ENCODE data around the gene GNGT1. TPM values are rescaled to one million over a fixed set of nuclear protein-coding genes. Genes with fewer than 3 reads are reported as not detected.
"Not testable (repeated sequence)": the region's sequence is repeated elsewhere in the genome, so short reads cannot be mapped to it uniquely, and the experiment has no call there.

The GNGT1 gene
- total RNA-seq, 1 donor from 2014 or later, result not detected

DNA sequence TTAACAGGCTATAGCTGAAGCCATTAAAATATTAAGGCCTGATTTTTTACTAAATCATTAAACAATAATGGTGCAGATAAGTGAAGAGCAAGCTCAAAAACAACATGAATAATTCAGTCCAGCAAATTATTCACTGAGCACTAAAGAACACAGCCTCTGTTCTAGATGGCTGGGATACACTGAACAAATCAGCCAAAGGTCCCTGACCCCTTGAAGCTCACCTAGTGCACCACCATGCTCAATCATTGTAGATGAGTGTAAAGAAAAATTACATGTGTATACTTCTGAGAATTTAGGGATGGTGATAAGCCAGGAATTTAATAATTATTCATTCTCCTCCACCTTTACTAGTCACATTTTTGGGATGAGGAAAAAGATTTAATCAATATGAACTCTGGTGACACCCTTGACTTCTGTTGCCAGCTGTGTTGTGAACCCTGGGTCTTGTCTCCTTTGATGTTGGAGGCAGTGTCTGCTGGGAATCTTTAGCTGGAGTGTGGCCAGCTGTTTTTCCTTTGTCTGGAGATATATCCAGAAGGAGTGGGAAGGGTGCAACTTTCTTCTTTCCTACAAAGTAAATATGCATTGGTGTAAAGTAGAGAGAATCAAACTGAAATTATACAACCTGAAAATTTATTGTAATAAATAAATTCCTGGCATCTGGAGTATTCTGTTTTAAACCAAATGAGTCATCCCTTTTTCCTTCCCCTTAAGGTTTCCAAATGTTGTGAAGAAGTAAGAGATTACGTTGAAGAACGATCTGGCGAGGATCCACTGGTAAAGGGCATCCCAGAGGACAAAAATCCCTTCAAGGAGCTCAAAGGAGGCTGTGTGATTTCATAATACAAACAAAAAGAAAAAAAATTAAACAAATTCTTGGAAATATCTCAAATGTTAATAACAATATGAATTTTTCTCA lies 4.0 kb downstream of the GNGT1 start:
- no peak for DNase-seq

- not testable (repeated sequence) for DNase-seq
Observed at GRCh38 chr7:93911242-93911641, 4.9 kb downstream of the GNGT1 start.

DNA sequence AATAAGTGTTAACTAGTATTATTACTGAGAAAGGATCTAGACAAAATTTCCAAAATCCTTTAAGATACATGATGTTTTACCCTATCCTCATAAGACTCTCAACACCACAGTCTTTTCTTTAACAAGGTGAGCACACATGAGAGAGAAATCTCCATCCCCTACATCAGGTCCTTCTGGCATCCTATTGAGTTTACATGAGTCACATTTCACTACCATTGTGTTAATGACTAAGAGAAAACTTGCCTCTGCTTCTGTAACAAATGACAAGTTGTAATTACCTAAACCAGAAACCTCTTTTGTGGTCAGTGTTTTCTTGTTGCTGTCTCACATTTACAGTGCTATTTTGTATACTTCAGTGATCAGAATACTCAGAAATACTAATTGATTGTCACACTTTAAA lies 5.3 kb downstream of the GNGT1 start:
- DNase-seq, result not testable (repeated sequence)

DNA sequence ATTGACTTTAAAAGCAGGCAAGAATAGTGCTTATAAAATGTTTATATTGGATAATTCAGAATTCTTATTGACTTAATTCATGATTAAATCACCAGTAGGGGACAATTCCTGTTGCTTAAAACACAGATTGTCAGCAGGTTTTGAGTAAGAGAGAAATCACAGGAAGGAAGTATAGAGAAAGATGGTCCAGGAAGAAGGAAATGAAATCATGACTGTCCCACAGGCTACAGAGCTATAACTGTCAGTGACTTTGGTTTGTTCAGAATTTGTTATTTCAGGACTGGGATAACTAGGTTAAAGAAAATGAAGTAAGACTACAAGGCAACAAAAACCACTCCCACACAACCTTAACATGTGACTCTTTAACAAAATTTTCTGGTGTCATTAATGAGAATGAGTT lies 6.8 kb downstream of the GNGT1 start:
- no peak for DNase-seq

- DNase-seq, result peak; percentile 31
Observed at GRCh38 chr7:93914581-93915066, 8.3 kb downstream of the GNGT1 start.

- not testable (repeated sequence) for DNase-seq
Observed at GRCh38 chr7:93915206-93915842, 9.0 kb downstream of the GNGT1 start.

DNA sequence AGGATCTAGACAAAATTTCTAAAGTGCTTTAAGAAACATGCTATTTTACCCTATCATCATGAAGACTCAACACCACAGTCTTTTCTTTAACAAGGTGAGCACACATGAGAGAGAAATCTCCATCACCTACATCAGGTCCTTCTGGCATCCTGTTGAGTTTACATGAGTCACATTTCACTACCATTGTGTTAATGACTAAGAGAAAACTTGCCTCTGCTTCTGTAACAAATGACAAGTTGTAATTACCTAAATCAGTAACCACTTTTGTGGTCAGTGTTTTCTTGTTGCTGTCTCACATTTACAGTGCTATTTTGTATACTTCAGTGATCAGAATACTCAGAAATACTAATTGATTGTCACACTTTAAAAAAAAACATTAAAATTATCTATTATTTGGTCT lies 9.5 kb downstream of the GNGT1 start:
- not testable (repeated sequence) for DNase-seq

- DNase-seq, result not testable (repeated sequence)
Observed at GRCh38 chr7:93916315-93916714, 9.9 kb downstream of the GNGT1 start.

GRCh38 chr7:93920496-93921182 lies 14.3 kb downstream of the GNGT1 start:
- peak; percentile 32 for DNase-seq

DNA sequence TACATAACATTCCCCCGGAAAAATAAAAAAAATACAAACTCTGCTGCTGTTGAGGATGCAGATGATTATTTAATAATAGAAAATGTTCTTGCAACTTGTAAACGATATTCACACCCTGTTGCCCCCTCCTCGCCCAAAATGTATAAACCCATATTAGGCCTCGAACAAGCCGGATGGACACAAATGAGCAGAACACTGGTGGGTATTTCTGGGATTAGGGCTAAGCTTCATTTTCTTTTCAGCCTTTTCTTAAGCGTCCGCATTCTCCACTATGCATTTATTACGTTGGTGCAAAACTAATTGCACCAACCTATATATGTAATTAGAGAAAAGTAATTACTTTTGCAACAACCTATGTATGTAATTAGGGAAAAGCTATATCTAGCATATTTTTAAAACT lies 14.8 kb downstream of the GNGT1 start:
- DNase-seq, result peak; percentile 36

DNA sequence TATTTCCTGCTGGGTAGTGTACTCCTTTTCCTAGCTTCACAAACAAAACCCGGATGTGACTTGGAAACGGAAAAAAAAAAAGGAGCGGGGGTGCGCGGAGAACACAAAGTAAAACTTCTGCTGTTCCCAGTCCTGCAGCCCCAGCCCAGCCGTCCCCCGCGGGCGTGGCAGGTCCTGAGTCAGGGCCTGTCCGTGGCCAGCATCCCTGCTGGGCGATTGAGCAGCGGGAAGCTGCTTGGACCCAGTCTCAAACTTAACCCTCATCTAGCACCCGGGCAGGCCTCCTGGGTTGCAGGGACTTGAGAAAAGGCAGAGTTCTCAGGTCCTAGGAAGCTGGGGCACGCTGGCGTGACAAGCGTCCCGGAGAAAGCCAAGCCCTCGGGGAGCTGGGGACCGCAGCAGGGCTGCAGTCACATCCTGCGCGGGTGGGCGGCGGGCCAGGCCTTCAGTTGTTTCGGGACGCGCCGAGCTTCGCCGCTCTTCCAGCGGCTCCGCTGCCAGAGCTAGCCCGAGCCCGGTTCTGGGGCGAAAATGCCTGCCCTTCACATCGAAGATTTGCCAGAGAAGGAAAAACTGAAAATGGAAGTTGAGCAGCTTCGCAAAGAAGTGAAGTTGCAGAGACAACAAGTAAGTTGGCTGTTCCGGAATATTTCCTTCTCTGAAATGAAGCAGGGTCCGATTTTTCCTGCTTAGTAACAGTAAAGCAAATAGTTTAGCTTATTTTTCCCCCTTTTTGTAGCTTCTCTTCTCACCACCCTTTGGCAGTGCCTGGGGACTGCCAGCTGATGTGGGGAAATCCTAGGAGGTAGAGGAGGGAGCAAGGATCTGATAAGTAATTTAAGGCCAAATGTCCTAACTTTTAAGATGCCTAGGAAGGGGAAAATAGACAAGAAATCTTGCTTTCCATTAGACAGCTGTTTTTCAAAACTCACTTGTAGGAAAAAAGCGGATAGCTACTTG lies 15.5 kb downstream of the GNGT1 start, which contains the start of gene GNG11:
TSS of gene GNG11 (plus strand) at position 129 of the 960 bp plus-strand sequence. CDS start at position 532, 403 bp downstream.
- peak; percentile 90 for DNase-seq

DNA sequence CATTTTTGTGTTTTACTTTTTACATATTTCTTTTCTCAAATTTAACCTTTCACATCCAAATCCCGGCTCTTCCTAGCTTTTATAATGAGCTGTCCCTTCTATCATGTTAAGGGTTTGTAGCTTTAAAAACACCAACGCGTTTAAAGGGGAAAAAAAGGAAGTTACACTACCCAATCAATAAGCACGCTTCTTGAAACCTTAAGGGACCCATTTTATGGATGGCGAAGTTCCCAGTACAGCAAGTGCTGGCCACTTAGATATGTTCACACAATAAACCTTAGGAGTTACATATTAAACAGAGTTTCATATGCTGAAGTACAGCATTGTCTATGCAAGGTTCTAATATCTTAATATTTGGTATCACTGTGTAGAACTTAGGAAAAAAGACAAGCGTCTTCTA lies 16.9 kb downstream of the GNGT1 start:
- DNase-seq, result peak; percentile 28

DNA sequence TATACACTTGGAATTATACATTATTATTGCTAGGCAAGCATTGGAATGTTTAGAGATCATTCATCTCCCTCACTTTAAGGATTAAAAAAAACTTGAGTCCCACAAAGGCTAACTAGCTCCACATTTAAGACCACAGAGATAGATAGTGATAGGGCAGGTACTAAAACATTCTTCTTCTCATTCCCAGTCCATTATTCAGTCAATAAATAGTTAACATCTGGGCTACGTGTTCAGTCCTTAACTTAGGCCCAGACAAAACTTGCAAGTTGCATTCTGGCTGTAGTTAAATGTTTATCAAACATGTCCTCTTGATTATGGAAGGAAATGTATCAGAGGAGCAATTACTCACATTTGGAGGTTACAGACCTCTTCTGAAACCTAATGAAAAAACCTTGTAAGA lies 17.6 kb downstream of the GNGT1 start:
- no peak for DNase-seq

DNA sequence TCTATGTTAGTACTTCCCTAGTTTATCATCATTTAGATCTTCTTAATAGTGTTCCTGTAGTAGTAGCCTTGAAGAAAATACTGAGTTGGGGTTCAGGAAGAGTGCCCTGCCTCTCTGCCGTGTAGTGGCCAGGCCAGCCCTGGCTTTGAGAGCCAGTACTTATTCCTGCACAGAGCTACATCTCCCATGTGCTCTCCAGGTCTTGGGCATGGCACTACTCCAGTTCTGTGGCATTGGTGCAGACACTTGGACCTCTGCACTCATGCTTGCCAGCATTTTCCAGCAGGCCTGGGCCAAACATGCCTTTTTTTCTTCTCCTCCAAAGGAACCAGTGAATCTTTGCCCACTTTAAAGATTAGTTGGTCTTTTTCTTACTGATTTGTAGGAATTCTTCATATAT lies 20.4 kb downstream of the GNGT1 start:
- DNase-seq, result no peak

- no peak for DNase-seq
Observed at GRCh38 chr7:93927585-93927984, 21.2 kb downstream of the GNGT1 start.

- DNase-seq, result no peak
Observed at GRCh38 chr7:93931655-93932054, 25.3 kb downstream of the GNGT1 start.

GRCh38 chr7:93933156-93933555 lies 26.8 kb downstream of the GNGT1 start:
- no peak for DNase-seq

GRCh38 chr7:93935102-93935501 lies 28.7 kb downstream of the GNGT1 start:
- DNase-seq, result no peak

DNA sequence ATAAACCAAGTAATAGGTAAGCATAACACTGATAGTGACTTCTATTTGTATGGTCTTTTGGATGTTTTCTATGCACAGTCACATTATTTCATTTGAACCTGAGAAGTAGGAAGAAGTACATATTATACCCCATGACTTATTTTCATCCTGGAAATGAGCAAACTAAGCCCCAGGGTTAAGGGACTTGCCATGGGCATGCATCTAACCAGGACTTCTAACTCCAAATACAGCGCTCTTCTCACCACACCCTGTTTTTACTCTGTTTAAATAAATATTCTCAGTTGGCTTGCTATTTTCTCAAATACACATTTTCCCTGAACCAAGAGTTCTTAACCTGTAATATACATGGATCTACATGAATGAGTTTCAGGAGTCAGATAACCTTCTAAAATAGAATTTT lies 31.5 kb downstream of the GNGT1 start:
- no peak for DNase-seq

GRCh38 chr7:93938293-93938692 lies 31.9 kb downstream of the GNGT1 start:
- no peak for DNase-seq

GRCh38 chr7:93941945-93942344 lies 35.6 kb downstream of the GNGT1 start:
- DNase-seq, result no peak

Data from tongue (tissue), 2 donors.